HK-2 (cell line): Measurements from ENCODE around the gene ARHGAP27.

Source experiments
- DNase-seq: peaks from one replicate; pipeline ENCODE4 v3.0.0-alpha.2; 2018; ENCODE audit not compliant: unreplicated experiment

ARHGAP27 gene

DNA sequence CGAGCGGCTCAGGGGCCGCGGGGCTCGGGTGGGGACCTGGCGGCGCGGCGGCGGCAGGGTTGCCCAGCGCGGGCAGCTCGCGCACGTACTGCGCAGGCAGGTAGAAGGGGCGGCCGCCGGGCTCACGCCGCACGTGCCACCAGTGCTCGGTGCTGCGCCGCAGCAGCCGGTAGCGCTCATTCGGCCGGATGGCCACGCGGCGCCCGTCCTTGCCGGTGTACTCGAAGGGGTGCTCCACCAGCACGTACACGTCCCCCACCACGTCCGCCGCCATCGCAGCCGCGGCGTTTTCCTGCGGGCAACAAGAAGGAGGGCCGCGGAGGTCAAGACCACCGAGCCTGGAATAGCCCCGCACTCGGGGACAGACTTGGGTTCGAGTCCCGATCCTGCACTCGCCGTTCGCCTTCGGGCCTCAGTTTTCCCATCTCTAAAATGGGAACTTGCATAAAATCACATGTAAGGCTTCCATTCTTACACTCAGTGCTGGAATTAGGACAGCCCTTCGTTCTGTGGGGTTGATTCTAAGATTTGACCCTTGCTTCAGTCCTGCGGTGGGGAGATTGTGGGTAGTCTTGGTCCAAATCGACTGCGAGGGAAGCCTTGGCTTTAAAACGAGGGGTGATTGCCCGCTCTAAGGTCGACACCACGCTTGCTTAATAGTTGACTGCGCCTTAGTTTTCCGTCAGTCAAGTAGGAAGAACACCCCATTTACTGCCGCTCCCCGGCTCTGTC is 2.5 kb downstream of the ARHGAP27 start:
- no peak for DNase-seq

- DNase-seq, result no peak
Measured at GRCh38 chr17:45429339-45430005, 3.2 kb downstream of the ARHGAP27 start.

DNA sequence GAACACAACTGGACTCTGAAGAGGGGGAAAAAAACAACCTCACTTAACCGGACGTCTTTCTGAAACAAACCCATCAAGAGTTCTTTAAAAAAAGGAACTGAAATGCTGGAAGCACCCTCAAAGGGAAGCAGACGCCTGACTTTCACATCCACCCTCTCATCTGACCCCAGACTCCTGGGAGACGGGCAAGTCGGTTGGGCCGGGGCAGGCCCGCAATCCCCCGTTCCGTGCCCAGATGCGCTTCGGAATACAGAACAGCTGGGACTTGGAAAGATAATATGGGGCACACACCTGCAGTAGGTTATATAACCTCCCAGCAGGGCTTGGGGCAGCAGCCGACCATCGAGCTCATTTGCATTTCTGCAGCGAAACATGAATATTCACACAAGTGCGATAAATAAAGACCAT is 3.7 kb downstream of the ARHGAP27 start:
- no peak for DNase-seq

GRCh38 chr17:45428050-45428617 is 4.5 kb downstream of the ARHGAP27 start:
- DNase-seq, result peak; percentile 71

- DNase-seq, result no peak
Measured at GRCh38 chr17:45427181-45427835, 5.4 kb downstream of the ARHGAP27 start.

DNA sequence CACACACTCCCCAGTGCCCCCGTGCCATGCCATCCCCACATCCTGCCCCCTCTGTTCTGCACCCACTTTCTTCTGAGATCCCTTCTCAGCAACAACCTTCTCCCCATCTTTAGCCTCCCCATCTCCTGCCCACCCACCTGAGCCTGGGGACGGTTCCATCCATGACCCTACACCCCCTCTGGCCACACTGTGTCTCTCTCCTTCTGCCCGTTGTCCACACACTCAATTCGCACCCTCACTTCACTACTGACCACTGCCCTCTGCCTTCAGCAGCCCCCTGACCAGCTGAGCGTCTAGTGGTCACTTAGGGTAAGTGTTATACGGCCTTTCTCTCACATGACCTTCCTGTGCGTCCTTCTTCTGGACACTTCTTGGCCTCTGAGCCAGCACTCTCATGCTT is 6.1 kb downstream of the ARHGAP27 start:
- no peak for DNase-seq

DNA sequence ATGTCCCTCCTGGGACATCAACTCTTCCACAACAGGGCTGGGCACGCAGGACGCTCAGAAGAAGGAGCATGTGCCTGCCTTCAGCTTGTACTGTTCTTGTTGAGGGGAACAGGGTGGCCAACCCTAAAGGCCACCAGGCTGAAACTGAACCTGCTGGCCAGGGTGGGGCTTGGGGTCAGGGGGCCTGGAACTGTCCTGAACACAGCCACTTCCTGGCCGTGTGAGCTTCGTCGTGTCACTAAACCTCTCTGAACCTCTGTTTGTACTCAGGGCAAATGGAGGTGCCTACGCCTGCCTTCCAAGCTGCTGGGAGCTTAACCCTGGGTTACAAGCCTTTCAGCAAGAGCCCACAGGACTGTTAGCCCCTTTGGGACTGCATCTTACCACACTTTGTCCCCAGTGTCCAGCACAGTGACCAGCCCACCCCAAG is 6.7 kb downstream of the ARHGAP27 start:
- no peak for DNase-seq

DNA sequence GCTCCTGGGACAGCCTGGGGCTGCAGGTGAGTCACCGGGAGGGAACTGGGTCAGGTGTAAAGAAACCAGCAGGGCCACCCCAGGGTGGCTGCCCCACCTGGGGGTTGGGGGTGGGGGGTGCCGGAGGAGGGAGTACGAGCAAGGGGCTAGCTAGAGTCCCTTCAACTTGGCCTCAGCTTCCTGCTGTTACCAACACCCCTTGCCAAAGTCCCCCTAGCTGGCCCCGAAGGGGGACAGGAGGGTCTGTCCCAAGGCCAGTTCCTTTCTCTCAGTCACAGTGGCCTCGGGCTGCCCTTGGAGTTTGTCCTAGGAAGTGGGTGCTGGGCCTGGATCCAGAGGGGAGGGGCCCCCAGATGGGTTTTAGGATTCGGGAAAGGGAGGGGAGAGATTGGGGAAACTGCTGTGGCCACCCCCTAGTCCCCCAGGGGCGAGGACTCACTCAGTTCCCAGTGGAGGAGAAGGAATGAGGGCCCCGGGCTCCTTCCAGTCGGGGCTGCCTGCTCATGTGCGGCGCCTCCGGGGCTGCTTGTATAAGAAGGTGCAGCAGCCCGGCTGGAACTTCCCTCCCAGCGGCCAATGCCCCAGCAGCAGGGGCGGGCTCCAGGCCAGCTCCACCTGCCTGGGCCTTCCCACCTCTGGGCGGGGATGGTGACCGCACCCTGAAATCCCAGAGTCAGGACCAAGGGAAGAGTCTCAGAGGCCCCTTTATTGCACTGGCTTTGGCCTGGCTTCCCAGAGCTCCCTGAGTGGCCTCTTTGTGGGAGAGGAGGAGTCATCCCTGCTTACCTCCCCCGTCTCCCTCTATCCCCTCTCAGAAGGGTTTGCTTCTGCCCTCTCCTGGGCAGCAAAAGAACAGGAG is 7.3 kb downstream of the ARHGAP27 start:
- peak; percentile 96 for DNase-seq

DNA sequence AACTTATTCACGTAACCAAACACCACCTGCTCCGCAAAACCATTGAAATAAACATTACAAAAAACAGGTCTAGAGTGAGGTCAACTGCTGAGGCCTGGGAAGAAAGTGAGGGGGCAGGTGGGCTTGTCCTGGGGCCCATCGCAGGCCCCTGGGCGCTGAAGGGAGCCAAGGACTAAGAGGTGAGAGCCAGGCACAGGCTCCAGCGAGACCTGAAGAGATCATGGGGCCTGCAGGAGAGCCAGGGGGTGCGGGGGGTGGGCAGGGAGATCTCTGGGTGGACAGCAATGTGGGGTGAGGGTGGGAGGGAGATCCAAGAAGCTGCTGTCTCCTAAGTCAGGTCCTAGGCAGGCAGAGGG is 7.9 kb downstream of the ARHGAP27 start:
- no peak for DNase-seq

DNA sequence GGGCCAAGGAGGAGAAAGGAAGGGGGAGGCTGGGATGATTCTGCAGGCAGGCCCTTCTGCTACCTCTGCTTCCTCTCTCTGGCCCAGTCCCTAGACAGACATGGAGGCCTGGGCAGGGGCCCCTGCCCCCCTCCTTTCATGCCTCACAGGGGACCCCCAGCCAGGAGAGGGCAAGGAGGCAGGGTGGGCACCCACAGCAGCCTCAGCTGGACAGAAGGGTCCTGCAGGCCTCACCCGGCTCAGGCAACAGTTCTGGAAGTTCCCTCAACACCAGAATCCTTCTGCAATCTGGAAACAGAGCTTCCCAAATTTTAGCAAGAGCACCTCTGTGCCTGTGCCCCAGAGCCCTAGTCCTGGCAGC is 8.7 kb downstream of the ARHGAP27 start:
- no peak for DNase-seq

GRCh38 chr17:45423304-45423974 is 9.2 kb downstream of the ARHGAP27 start:
- DNase-seq, result no peak

DNA sequence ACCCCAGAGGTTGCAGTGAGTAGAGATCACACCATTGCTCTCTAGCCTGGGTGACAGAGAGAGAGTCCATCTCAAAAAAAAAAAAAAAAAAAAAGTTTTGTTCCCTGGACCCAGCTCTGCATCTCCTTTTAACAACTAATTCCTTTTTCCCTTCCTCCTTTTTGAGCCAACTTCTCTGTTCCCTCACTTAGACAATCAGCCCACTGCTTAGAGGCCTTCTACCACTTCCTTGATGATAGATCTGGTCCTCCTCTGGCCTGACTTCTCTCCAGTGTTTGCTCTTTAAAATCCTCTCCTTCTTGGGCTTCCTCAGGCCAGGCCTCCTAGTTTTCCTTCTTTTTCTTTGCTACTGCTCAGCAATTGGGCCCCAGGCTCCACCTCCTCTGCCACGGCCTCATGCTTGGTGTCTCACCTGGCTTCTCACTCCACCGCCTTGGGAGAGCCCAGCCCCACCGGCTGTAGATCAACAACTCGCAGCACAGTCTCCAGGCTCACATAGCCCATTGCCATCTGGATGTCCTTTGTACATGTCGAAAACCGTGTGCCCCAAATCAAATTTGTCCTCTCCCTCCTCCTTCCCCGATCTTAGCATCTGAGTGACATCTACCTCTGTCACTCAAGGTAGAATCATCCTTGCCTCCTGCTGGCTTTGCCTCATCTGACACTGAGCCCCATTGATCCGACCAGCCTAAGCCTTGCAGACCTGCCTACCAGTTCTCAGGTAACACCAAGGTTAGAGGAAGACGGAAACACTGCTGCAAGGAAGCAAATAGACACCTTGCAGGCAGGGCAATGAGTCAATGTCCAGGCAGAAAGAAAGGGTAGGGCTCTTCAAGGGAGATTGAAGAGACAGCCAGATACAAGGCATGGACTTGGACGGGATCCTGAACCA is 17.4 kb downstream of the ARHGAP27 start:
- DNase-seq, result no peak

DNA sequence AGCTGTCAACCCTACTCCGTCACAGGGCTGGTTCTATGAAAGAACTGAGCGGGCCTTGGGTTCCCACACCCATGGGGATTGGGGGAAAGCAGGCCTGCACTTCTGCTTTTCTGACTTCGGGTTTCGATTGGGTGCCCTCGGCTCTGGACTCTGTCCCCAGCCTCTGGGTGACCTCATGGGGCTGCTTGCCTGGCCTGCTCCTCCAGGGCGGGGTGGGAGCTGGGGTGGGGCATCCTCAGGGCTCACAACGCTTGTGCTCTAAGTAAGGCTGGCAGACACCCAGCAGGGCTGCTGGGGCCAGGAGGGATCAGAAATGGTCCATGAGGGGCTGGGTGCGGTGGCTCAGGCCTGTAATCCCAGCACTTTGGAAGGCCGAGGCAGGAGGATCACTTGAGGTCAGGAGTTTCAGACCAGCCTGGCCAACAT is 19.2 kb downstream of the ARHGAP27 start:
- DNase-seq, result no peak

GRCh38 chr17:45411348-45412105 is 21.1 kb downstream of the ARHGAP27 start:
- no peak for DNase-seq

- DNase-seq, result no peak
Measured at GRCh38 chr17:45410144-45411091, 22.3 kb downstream of the ARHGAP27 start.

GRCh38 chr17:45409659-45410076 is 23.0 kb downstream of the ARHGAP27 start:
- no peak for DNase-seq

- DNase-seq, result no peak
Measured at GRCh38 chr17:45408611-45409421, 23.9 kb downstream of the ARHGAP27 start.
